Osteocyte (in vitro differentiated cells): ENCODE results near the gene TCF3. TPM values are rescaled to one million over a fixed set of nuclear protein-coding genes. Genes with fewer than 3 reads are reported as not detected.

ENCODE experiments used
- DNase-seq: peaks from one replicate; pipeline ENCODE4 v3.0.0; 2021; ENCODE audit warnings: mixed read lengths; ENCODE audit not compliant: unreplicated experiment; ENCODE audit errors: extremely low spot score
- H3K27ac Mint-ChIP-seq: one replicate; pipeline ENCODE4 v1.8.0; 2021; ENCODE audit warnings: mild to moderate bottlenecking, mixed read lengths; ENCODE audit not compliant: unreplicated experiment
- H3K27me3 Mint-ChIP-seq: one replicate; pipeline ENCODE4 v1.8.0; 2021; ENCODE audit warnings: mixed read lengths; ENCODE audit not compliant: unreplicated experiment
- H3K36me3 Mint-ChIP-seq: one replicate; pipeline ENCODE4 v1.8.0; 2021; ENCODE audit warnings: mixed read lengths; ENCODE audit not compliant: unreplicated experiment
- H3K4me1 Mint-ChIP-seq: one replicate; pipeline ENCODE4 v1.8.0; 2021; ENCODE audit warnings: mixed read lengths; ENCODE audit not compliant: unreplicated experiment
- H3K4me3 Mint-ChIP-seq: one replicate; pipeline ENCODE4 v1.8.0; 2021; ENCODE audit warnings: mild to moderate bottlenecking, moderate library complexity, mixed read lengths; ENCODE audit not compliant: unreplicated experiment
- H3K9me3 Mint-ChIP-seq: one replicate; pipeline ENCODE4 v1.8.0; 2021; ENCODE audit warnings: mixed read lengths; ENCODE audit not compliant: unreplicated experiment
- CTCF ChIP-seq: fragments of 200-600 bp; sonication (generic); IDR thresholded peaks from 2 replicates; pipeline ENCODE4 v1.5.0; 2021; ENCODE audit warnings: antibody characterized with exemption, mild to moderate bottlenecking, moderate library complexity
- total RNA-seq: library from RNA; stranded (reverse); gene quantifications from 2 replicates; pipeline ENCODE4 v1.2.1, GENCODE V29; 2021

The TCF3 gene
- total RNA-seq, 1 donor from 2014 or later = 180 TPM

DNA sequence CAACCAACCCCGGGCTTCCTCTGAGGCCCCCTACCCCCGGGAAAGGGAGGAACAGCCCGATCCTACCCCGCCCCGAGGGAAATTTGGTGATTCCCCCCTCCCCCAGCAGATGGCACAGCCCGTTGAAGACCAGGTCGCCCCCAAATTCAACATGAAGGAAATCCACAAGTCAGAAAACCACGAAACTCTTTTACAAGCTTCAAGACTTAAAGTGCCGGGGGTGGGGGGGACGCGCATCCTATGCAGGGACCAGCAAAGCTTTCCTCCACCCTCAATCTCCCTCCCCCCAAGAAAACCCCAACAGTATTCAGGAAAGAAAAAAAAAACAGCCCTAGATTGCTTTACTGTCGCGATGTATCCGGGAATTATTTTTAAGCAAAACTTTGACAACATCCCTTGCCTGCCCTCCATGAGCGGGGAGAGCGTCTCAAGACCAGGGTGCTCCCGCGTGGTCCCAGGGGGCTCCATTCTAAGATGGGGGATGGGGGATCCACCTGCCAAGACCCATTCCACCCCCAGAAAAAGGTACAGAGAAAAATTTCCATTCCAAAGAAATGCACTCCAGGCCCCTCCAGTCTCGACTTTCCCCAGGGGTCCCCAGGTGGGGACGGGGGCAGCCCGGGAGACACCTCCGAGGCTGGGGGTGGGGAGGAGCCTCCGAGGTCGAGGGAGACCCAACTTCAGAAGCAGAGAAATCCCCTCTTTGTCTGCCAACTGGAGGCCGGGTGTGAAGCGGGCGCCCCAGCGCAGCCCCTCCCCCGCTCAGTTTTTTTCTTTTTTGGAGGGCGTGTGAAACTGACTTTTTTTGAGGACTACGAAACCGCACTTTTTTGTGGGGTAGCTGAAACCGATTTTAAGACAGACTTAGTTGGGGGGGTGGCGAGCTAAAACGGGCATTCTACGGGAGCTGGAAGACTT, 1.5 kb downstream of the TCF3 start:
- Mint-ChIP-seq H3K27me3 (no peaks in the 10 kb centered on the region), H3K4me3 (peak overlapping the region; percentile 93), H3K27ac (peak overlapping the region; percentile 94), H3K36me3 (peaks cover 7% of the 10 kb centered on the region), H3K9me3 (no peaks in the 10 kb centered on the region), H3K4me1 (peaks cover 25% of the 10 kb centered on the region)
- DNase-seq = no peak
- TF ChIP-seq CTCF = no peak

DNA sequence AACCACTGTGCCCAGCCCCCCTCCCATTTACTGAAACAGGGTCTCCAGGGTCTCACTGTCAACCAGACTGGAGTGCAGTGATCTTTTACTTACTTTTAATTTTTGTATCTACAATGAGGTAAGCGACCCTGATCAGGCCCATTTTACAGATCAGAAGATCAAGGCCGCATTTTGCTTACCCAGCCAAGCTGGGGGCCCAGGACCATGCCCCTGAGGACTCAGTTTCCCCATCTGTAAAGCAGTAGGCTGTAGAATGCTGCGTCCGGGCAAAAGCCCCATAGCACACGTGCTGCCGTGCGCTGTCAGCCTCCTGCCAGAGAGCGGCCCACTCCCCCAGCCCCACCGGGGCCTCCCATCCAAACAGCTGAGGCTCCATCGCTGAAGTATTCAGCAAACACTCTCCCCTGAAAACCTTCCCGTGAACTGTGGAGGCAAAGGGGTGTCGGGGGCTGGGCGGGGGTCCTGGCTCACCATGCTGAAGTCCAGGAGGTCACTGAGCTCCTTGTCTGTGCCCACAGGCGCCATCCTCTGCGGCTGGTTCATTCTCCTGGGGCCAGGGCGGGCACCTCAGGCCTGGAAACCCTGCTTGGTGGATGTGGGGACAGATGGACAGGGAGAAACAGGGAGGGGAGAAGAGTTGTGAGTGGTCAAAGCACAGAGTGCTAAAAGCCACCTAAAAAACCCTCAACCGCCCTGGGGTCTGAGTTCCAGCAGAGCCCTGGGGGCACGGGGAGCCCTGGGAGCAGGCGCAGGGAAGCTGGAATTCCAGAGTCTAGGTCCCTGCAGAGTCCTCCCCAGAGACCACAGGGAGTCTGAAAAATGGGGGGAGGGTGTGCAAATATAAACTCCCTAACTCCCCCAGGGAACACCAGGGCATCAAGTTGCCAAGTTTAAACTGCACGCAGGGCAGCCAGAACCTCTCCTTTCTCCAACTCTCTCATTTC, 2.4 kb downstream of the TCF3 start:
- Mint-ChIP-seq H3K27me3 (no peaks in the 10 kb centered on the region), H3K27ac (peak overlapping the region; percentile 94), H3K9me3 (no peaks in the 10 kb centered on the region), H3K36me3 (peaks cover 11% of the 10 kb centered on the region), H3K4me3 (peak overlapping the region; percentile 93), H3K4me1 (peaks cover 21% of the 10 kb centered on the region)
- DNase-seq = no peak
- TF ChIP-seq CTCF = no peak

DNA sequence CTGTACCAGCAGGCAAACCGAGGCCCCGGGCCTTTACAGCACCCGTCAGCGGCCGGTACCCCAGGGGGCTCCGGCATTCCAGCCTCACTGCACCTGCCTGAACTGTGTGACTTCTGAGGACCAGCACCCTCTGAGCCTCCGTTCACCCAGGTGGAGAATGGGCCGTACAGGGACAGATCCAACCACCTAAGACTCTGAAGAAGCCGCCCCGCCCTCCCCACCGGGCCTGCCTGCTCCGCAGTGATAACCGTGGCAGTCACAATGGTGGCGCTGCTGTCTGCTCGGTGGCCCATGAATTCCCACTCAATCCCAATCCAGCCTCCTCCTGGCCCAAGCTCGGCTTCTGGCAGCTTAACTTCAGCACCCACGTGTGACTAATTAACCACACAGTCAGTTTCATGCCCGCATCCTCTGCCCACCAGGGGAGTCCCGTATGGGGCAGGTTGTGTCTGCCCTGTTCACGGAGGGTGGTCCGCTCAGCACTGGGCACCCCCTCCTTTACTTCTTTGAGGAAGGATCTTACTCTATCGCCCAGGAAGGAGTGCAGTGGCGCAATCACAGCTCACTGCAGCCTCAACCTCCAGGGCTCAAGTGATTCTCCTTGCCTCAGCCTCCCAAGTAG, 3.4 kb downstream of the TCF3 start:
- TF ChIP-seq CTCF = no peak
- Mint-ChIP-seq H3K27me3 (no peaks in the 10 kb centered on the region), H3K4me1 (peaks cover 21% of the 10 kb centered on the region), H3K36me3 (peaks cover 11% of the 10 kb centered on the region), H3K27ac (no peak overlapping the region), H3K9me3 (no peaks in the 10 kb centered on the region), H3K4me3 (no peak overlapping the region)
- no peak for DNase-seq

- peaks cover 21% of the 10 kb centered on the region for H3K4me1 Mint-ChIP-seq
- no peak overlapping the region for H3K4me3 Mint-ChIP-seq
These were observed 4.0 kb downstream of the TCF3 start for GRCh38 chr19:1648459-1648849.

More at GRCh38 chr19:1648459-1648849, 4.0 kb downstream of the TCF3 start:
- H3K27me3 Mint-ChIP-seq = no peaks in the 10 kb centered on the region
- no peaks in the 10 kb centered on the region for H3K9me3 Mint-ChIP-seq
- peaks cover 14% of the 10 kb centered on the region for H3K36me3 Mint-ChIP-seq
- no peak for TF ChIP-seq CTCF
- no peak for DNase-seq
- H3K27ac Mint-ChIP-seq = no peak overlapping the region
